Measurements from ENCODE around the gene GPNMB. TPM values are rescaled to one million over a fixed set of nuclear protein-coding genes. Genes with fewer than 3 reads are reported as not detected.
"Not testable (repeated sequence)": the region's sequence is repeated elsewhere in the genome, so short reads cannot be mapped to it uniquely, and the experiment has no call there.

GPNMB gene
- total RNA-seq: 10 to 100 TPM in 1 of 2 donors, 1 to 10 TPM in 1; 4.8 to 10.5 TPM
- 1 to 10 TPM; 2.6 to 5.1 TPM for polyA plus RNA-seq

GRCh38 chr7:23246555-23246954, at the start of gene GPNMB:
Gene GPNMB, plus strand, starts transcription at chr7:23246775. Its CDS starts 83 bp downstream, at chr7:23246858.
- Histone ChIP-seq H3K36me3 (ENCODE audit: control insufficient read depth in 4 of 4, insufficient read depth in 3 of 4, low read depth in 1 of 4, low read length in 3 of 4) (no peaks in the 10 kb centered on the region), H3K9me3 (ENCODE audit: control insufficient read depth in 4 of 4, low read length in 3 of 4) (peaks cover 0 to 5% (median 1%) of the 10 kb centered on the region in 4 donors), H3K4me1 (ENCODE audit: control insufficient read depth in 4 of 4, insufficient read depth in 4 of 4, low read length in 3 of 4) (peaks cover 0 to 8% (median 4%) of the 10 kb centered on the region in 4 donors), H3K9ac (ENCODE audit: low read depth in 1 of 2, low read length in 2 of 2) (no peak within 1 kb of the TSS), H3K4me3 (ENCODE audit: low read depth in 1 of 3, low read length in 3 of 3) (peak within 1 kb of the TSS in 1 of 3 donors; percentile 21), H3K27ac (ENCODE audit: low read depth in 1 of 2, low read length in 2 of 2) (peak within 1 kb of the TSS in 1 of 2 donors; percentile 26), H3K27me3 (ENCODE audit: control insufficient read depth in 4 of 4, insufficient read depth in 4 of 4, low read length in 3 of 4) (peaks cover 0 to 6% (median 2%) of the 10 kb centered on the region in 4 donors)
- WGBS: 76% methylated on average over 7 of the region's 7 CpGs
- TF ChIP-seq FOXA1 (IDR thresholded peaks at IDR 0.05) (no peak), YY1 (IDR thresholded peaks at IDR 0.05) (no peak), SP1 (IDR thresholded peaks at IDR 0.05) (no peak), RAD21 (IDR thresholded peaks at IDR 0.05) (no peak), EGR1 (IDR thresholded peaks at IDR 0.05; ENCODE audit: low read depth in 2 of 2) (no peak), TAF1 (conservative IDR thresholded peaks at IDR 0.05) (no peak), NR2F2 (IDR thresholded peaks at IDR 0.05) (no peak), HNF4G (IDR thresholded peaks at IDR 0.05) (no peak), CTCF (IDR thresholded peaks at IDR 0.05; ENCODE audit: low read depth, low read length, missing input control) (no peak), FOXA2 (IDR thresholded peaks at IDR 0.05) (no peak), MAX (IDR thresholded peaks at IDR 0.05) (no peak), HNF4A (conservative IDR thresholded peaks at IDR 0.05) (no peak), GABPA (IDR thresholded peaks at IDR 0.05 in 1 of 2, conservative IDR thresholded peaks at IDR 0.05 in 1 of 2) (no peak), REST (IDR thresholded peaks at IDR 0.05) (no peak), JUND (IDR thresholded peaks at IDR 0.05) (no peak), RXRA (IDR thresholded peaks at IDR 0.05) (no peak), ATF3 (IDR thresholded peaks at IDR 0.05) (no peak), ZBTB33 (IDR thresholded peaks at IDR 0.05) (no peak)
- no peak for DNase-seq (ENCODE audit: low spot score)

GRCh38 chr7:23197745-23198144, 48.8 kb upstream of the GPNMB start:
- WGBS: 96% methylated on average over 5 of the region's 5 CpGs
- not testable (repeated sequence) for H3K27ac ChIP-seq (ENCODE audit: low read depth in 1 of 2, low read length in 2 of 2); H3K9me3 ChIP-seq (ENCODE audit: control insufficient read depth in 4 of 4, low read length in 3 of 4); H3K9ac ChIP-seq (ENCODE audit: low read depth in 1 of 2, low read length in 2 of 2); H3K4me3 ChIP-seq (ENCODE audit: low read depth in 1 of 3, low read length in 3 of 3); H3K4me1 ChIP-seq (ENCODE audit: control insufficient read depth in 4 of 4, insufficient read depth in 4 of 4, low read length in 3 of 4); DNase-seq (ENCODE audit: low spot score); H3K27me3 ChIP-seq (ENCODE audit: control insufficient read depth in 4 of 4, insufficient read depth in 4 of 4, low read length in 3 of 4)
- H3K36me3 ChIP-seq (ENCODE audit: control insufficient read depth in 4 of 4, insufficient read depth in 3 of 4, low read depth in 1 of 4, low read length in 3 of 4): peaks cover 8 to 28% (median 24%) of the 10 kb centered on the region in 4 donors

Measured in liver (tissue), 9 donors.